GDM1 (cell line): Measurements from ENCODE around the gene MYT1.

Source experiments
- DNase-seq: peaks from one replicate; lab custom pipeline; 2025; lab: John Stamatoyannopoulos, UW

MYT1 gene

GRCh38 chr20:64247970-64248841 is 84.0 kb downstream of the MYT1 start:
- DNase-seq, result no peak

GRCh38 chr20:64250027-64250426 is 85.8 kb downstream of the MYT1 start:
- DNase-seq, result no peak

GRCh38 chr20:64253000-64253383 is 88.7 kb downstream of the MYT1 start:
- DNase-seq, result no peak

- no peak for DNase-seq
Measured at GRCh38 chr20:64253443-64253842, 89.2 kb downstream of the MYT1 start.

GRCh38 chr20:64254156-64254555 is 89.9 kb downstream of the MYT1 start:
- no peak for DNase-seq

GRCh38 chr20:64254571-64255360 is 90.5 kb downstream of the MYT1 start:
- no peak for DNase-seq

- DNase-seq, result peak; percentile 84
Measured at GRCh38 chr20:64255361-64256281, 91.4 kb downstream of the MYT1 start, which contains the start of gene PCMTD2. PCMTD2 (plus strand) TSS chr20:64255748; CDS start chr20:64259966, 4,218 bp downstream.

GRCh38 chr20:64256282-64256935 is 92.2 kb downstream of the MYT1 start:
- no peak for DNase-seq

- no peak for DNase-seq
Measured at GRCh38 chr20:64257107-64257757, 93.0 kb downstream of the MYT1 start.

GRCh38 chr20:64258071-64258823 is 94.0 kb downstream of the MYT1 start:
- no peak for DNase-seq

GRCh38 chr20:64260239-64260638 is 96.0 kb downstream of the MYT1 start:
- DNase-seq, result no peak

- DNase-seq, result no peak
Measured at GRCh38 chr20:64261138-64261537, 96.9 kb downstream of the MYT1 start.

GRCh38 chr20:64264091-64264490 is 99.8 kb downstream of the MYT1 start:
- no peak for DNase-seq

GRCh38 chr20:64265201-64265600 is 100.9 kb downstream of the MYT1 start:
- no peak for DNase-seq

GRCh38 chr20:64266988-64267387 is 102.7 kb downstream of the MYT1 start:
- DNase-seq, result no peak

GRCh38 chr20:64268174-64268573 is 103.9 kb downstream of the MYT1 start:
- DNase-seq, result no peak

GRCh38 chr20:64269604-64270411 is 105.6 kb downstream of the MYT1 start:
- no peak for DNase-seq

GRCh38 chr20:64271636-64272035 is 107.4 kb downstream of the MYT1 start:
- DNase-seq, result no peak

GRCh38 chr20:64273109-64273508 is 108.9 kb downstream of the MYT1 start:
- DNase-seq, result no peak
